ENCODE results near the gene CNTRL.

Gene CNTRL

DNA sequence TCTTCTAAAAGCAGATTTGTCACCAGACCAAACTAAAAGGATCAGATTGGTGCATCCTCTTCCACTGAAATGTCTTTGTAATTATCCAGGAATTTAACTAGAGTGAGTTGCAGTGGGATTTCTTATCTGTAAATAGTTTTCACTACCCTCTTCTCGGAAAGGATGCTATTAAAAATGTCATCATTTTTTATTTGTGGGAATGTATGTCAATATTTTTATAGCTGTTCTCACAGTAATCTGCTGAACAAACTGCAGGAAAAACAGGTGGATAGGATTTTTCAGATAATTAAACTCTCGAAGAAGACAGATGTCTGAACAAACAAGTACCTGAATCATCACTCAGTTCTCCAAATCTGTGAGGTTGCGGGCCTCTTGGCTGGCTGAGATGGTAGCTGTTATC, 64.2 kb downstream of the CNTRL start:
- Histone ChIP-seq H3K27ac (ENCODE audit: low read length) (no peak overlapping the region), H3K4me1 (ENCODE audit: insufficient read depth, low read length) (peaks cover 13% of the 10 kb centered on the region; the same call in 1 of the 2 replicates), H3K9me3 (ENCODE audit: insufficient read depth, low read depth, low read length) (no peaks in the 10 kb centered on the region), H3K4me3 (ENCODE audit: low read length) (no peak overlapping the region), H3K9ac (ENCODE audit: low read depth, low read length) (no peak overlapping the region), H3K36me3 (ENCODE audit: insufficient read depth, low read depth, low read length) (peaks cover 30% of the 10 kb centered on the region), H3K27me3 (ENCODE audit: insufficient read depth, low read length) (no peaks in the 10 kb centered on the region)

DNA sequence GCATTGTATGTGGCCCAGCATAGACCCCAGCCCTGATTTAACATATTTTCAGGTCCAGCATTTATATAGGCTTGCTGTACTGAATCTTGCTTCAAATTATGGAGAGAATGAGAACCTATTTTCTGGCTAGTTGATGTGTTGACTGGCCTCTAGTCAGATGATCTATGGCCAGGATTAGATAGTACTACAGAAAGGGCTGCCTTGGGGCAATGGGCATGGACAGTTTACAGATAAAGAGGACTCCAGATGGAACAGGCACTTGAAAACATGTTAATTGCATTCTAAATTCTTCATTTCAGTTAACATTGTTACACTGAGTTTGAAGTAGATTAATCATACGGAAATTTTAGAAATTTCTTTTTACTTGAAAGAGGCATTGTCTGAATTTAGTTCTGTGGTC, 65.4 kb downstream of the CNTRL start:
- H3K27me3 ChIP-seq (ENCODE audit: insufficient read depth, low read length), result no peaks in the 10 kb centered on the region
- H3K4me1 ChIP-seq (ENCODE audit: insufficient read depth, low read length), result peaks cover 11% of the 10 kb centered on the region; the same call in 1 of the 2 replicates
- H3K4me3 ChIP-seq (ENCODE audit: low read length), result no peak overlapping the region
- H3K27ac ChIP-seq (ENCODE audit: low read length), result no peak overlapping the region
- no peaks in the 10 kb centered on the region for H3K9me3 ChIP-seq (ENCODE audit: insufficient read depth, low read depth, low read length)
- H3K9ac ChIP-seq (ENCODE audit: low read depth, low read length), result no peak overlapping the region
- H3K36me3 ChIP-seq (ENCODE audit: insufficient read depth, low read depth, low read length), result peaks cover 42% of the 10 kb centered on the region

DNA sequence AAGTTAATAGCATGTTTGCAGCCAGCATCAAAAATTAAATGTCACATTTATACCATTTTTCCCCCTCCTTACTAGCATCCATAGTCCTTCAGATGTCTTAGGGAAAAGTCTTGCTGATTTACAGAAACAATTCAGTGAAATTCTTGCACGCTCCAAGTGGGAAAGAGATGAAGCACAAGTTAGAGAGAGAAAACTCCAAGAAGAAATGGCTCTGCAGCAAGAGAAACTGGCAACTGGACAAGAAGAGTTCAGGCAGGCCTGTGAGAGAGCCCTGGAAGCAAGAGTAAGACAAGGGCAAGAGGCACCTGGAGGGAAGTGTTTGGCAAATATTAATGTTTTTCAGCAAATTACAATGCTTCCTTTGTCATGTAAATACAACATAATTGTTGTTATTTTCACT, 66.6 kb downstream of the CNTRL start:
- peak overlapping the region; percentile 40; the same call in 1 of the 2 replicates for H3K9ac ChIP-seq (ENCODE audit: low read depth, low read length)
- H3K27me3 ChIP-seq (ENCODE audit: insufficient read depth, low read length), result no peaks in the 10 kb centered on the region
- peaks cover 47% of the 10 kb centered on the region for H3K36me3 ChIP-seq (ENCODE audit: insufficient read depth, low read depth, low read length)
- H3K9me3 ChIP-seq (ENCODE audit: insufficient read depth, low read depth, low read length), result no peaks in the 10 kb centered on the region
- no peak overlapping the region; the same call in 1 of the 2 replicates for H3K4me3 ChIP-seq (ENCODE audit: low read length)
- peaks cover 7% of the 10 kb centered on the region; the same call in 1 of the 2 replicates for H3K4me1 ChIP-seq (ENCODE audit: insufficient read depth, low read length)
- H3K27ac ChIP-seq (ENCODE audit: low read length), result no peak overlapping the region

DNA sequence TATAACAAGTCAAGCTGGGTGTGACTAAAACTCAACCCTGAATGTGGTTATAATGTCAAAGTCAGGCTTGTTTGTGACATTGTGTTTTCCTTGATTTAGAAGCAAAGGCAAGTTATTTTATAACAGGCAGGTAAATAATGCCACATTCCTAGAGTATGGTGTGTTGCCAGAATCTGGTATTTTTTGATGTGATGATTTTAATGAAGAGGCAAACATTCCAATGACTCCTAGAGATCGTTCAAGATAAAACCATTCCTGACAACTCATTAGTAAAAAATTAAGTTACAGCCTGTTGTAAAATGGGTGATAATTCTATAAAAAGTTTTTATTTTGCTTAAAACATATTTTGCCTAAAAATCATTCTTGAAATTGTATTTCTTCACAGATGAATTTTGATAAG, 67.0 kb downstream of the CNTRL start:
- no peaks in the 10 kb centered on the region for H3K27me3 ChIP-seq (ENCODE audit: insufficient read depth, low read length)
- H3K9me3 ChIP-seq (ENCODE audit: insufficient read depth, low read depth, low read length), result no peaks in the 10 kb centered on the region
- no peak overlapping the region for H3K9ac ChIP-seq (ENCODE audit: low read depth, low read length)
- H3K4me3 ChIP-seq (ENCODE audit: low read length), result no peak overlapping the region; the same call in 1 of the 2 replicates
- H3K27ac ChIP-seq (ENCODE audit: low read length), result no peak overlapping the region
- H3K4me1 ChIP-seq (ENCODE audit: insufficient read depth, low read length), result peaks cover 7% of the 10 kb centered on the region; the same call in 1 of the 2 replicates
- peaks cover 51% of the 10 kb centered on the region for H3K36me3 ChIP-seq (ENCODE audit: insufficient read depth, low read depth, low read length)

DNA sequence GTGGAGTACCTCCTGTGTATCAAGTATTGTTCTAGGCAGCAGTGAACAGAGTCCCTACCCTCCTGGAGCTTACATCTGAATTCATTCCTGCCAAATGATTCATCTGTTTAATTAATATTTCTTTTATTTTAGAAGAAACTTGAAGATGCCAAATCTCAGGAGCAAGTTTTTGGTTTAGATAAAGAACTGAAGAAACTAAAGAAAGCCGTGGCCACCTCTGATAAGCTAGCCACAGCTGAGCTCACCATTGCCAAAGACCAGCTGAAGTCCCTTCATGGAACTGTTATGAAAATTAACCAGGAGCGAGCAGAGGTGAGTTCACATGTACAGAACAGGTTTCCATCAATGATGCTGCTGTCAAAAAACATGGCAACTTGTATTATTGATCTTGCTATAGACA, 69.0 kb downstream of the CNTRL start:
- Histone ChIP-seq H3K27ac (ENCODE audit: low read length) (no peak overlapping the region), H3K4me1 (ENCODE audit: insufficient read depth, low read length) (peaks cover 7% of the 10 kb centered on the region; the same call in 1 of the 2 replicates), H3K9me3 (ENCODE audit: insufficient read depth, low read depth, low read length) (no peaks in the 10 kb centered on the region), H3K27me3 (ENCODE audit: insufficient read depth, low read length) (no peaks in the 10 kb centered on the region), H3K36me3 (ENCODE audit: insufficient read depth, low read depth, low read length) (peaks cover 62% of the 10 kb centered on the region), H3K4me3 (ENCODE audit: low read length) (no peak overlapping the region), H3K9ac (ENCODE audit: low read depth, low read length) (no peak overlapping the region)

DNA sequence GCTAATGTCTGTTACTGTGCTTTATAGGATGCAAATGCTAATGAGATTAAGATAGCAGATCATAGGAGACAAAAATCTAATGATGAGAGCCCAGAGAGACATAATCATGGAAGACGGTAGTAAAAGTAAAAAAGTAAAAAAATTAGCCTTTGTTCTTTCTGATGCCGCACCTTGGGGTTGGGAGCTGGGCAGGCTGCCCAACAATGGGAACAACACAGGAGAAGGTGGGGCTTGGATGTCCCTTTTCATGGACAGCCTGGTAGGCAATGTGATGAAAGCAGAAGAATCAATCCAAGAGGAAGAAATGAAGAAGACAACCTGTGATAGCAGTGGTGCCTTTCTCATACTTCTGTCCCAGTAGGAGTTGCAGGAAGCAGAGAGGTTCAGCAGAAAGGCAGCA, 69.7 kb downstream of the CNTRL start:
- peaks cover 7% of the 10 kb centered on the region; the same call in 1 of the 2 replicates for H3K4me1 ChIP-seq (ENCODE audit: insufficient read depth, low read length)
- H3K9ac ChIP-seq (ENCODE audit: low read depth, low read length), result no peak overlapping the region
- no peak overlapping the region for H3K27ac ChIP-seq (ENCODE audit: low read length)
- H3K36me3 ChIP-seq (ENCODE audit: insufficient read depth, low read depth, low read length), result peaks cover 64% of the 10 kb centered on the region
- no peaks in the 10 kb centered on the region for H3K27me3 ChIP-seq (ENCODE audit: insufficient read depth, low read length)
- no peak overlapping the region for H3K4me3 ChIP-seq (ENCODE audit: low read length)
- no peaks in the 10 kb centered on the region for H3K9me3 ChIP-seq (ENCODE audit: insufficient read depth, low read depth, low read length)

DNA sequence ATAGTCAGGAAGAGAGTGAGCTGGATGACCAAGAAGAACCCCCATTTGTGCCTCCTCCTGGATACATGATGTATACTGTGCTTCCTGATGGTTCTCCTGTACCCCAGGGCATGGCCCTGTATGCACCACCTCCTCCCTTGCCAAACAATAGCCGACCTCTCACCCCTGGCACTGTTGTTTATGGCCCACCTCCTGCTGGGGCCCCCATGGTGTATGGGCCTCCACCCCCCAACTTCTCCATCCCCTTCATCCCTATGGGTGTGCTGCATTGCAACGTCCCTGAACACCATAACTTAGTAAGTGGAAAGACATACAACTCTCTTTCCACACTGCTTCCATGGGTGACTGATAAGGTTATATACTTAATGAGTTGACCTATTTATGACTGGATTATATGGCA, 75.4 kb downstream of the CNTRL start:
- Histone ChIP-seq H3K9me3 (ENCODE audit: insufficient read depth, low read depth, low read length) (no peaks in the 10 kb centered on the region), H3K9ac (ENCODE audit: low read depth, low read length) (no peak overlapping the region), H3K36me3 (ENCODE audit: insufficient read depth, low read depth, low read length) (peaks cover 33% of the 10 kb centered on the region), H3K4me1 (ENCODE audit: insufficient read depth, low read length) (peaks cover 3% of the 10 kb centered on the region; the same call in 1 of the 2 replicates), H3K27me3 (ENCODE audit: insufficient read depth, low read length) (no peaks in the 10 kb centered on the region), H3K4me3 (ENCODE audit: low read length) (no peak overlapping the region), H3K27ac (ENCODE audit: low read length) (no peak overlapping the region)

GRCh38 chr9:121153642-121154041, 78.9 kb downstream of the CNTRL start:
- Histone ChIP-seq H3K36me3 (ENCODE audit: insufficient read depth, low read depth, low read length) (peaks cover 24% of the 10 kb centered on the region), H3K27me3 (ENCODE audit: insufficient read depth, low read length) (no peaks in the 10 kb centered on the region), H3K9ac (ENCODE audit: low read depth, low read length) (no peak overlapping the region), H3K27ac (ENCODE audit: low read length) (no peak overlapping the region), H3K4me1 (ENCODE audit: insufficient read depth, low read length) (peaks cover 3% of the 10 kb centered on the region; the same call in 1 of the 2 replicates), H3K4me3 (ENCODE audit: low read length) (no peak overlapping the region), H3K9me3 (ENCODE audit: insufficient read depth, low read depth, low read length) (no peaks in the 10 kb centered on the region)

GRCh38 chr9:121154782-121155181, 80.0 kb downstream of the CNTRL start:
- H3K4me1 ChIP-seq (ENCODE audit: insufficient read depth, low read length), result peaks cover 3% of the 10 kb centered on the region; the same call in 1 of the 2 replicates
- H3K27me3 ChIP-seq (ENCODE audit: insufficient read depth, low read length), result no peaks in the 10 kb centered on the region
- H3K36me3 ChIP-seq (ENCODE audit: insufficient read depth, low read depth, low read length), result peaks cover 25% of the 10 kb centered on the region
- no peak overlapping the region for H3K27ac ChIP-seq (ENCODE audit: low read length)
- no peak overlapping the region for H3K4me3 ChIP-seq (ENCODE audit: low read length)
- no peaks in the 10 kb centered on the region for H3K9me3 ChIP-seq (ENCODE audit: insufficient read depth, low read depth, low read length)
- H3K9ac ChIP-seq (ENCODE audit: low read depth, low read length), result no peak overlapping the region

DNA sequence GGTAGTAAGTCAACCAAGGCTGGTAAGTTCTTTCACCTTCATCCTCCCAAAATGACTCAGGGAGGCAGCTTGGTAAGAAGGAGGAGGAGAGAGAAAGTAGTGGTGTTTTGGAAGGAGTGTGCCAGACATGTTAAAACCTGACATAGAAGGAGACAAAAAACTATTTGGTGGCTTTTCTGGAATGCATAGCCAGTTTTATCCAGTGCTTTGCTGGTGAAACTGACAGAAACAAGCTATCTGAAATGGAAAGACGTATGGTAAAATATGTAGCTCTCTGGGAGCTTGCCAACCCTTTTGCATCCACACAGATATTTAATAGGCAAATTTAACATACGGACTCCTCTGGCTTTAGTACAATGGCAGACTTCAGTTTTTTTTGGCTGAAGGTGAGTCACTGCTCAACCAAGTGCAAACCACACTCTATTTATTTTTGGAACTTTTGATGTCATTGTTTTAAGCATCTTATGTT, 81.5 kb downstream of the CNTRL start:
- Histone ChIP-seq H3K36me3 (ENCODE audit: insufficient read depth, low read depth, low read length) (peaks cover 33% of the 10 kb centered on the region), H3K27ac (ENCODE audit: low read length) (no peak overlapping the region), H3K27me3 (ENCODE audit: insufficient read depth, low read length) (no peaks in the 10 kb centered on the region), H3K4me1 (ENCODE audit: insufficient read depth, low read length) (no peaks in the 10 kb centered on the region), H3K4me3 (ENCODE audit: low read length) (no peak overlapping the region), H3K9ac (ENCODE audit: low read depth, low read length) (no peak overlapping the region), H3K9me3 (ENCODE audit: insufficient read depth, low read depth, low read length) (no peaks in the 10 kb centered on the region)

DNA sequence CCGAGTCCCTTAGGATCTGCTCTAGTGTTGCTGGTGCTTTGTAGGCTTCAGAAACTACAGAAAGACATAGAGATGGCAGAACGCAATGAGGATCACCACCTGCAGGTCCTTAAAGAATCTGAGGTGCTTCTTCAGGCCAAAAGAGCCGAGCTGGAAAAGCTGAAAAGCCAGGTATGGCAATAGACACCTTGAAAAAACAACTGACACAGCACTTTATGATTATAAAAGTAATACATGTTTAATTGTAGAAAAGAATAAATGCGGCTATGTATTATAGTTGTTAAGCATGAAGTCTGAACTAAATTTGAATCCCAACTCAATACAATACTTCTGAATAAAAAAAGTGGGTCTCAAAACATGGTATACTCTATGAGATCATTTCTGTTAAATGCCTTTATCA, 83.2 kb downstream of the CNTRL start:
- Histone ChIP-seq H3K9me3 (ENCODE audit: insufficient read depth, low read depth, low read length) (no peaks in the 10 kb centered on the region), H3K4me1 (ENCODE audit: insufficient read depth, low read length) (no peaks in the 10 kb centered on the region), H3K9ac (ENCODE audit: low read depth, low read length) (no peak overlapping the region), H3K27me3 (ENCODE audit: insufficient read depth, low read length) (no peaks in the 10 kb centered on the region), H3K36me3 (ENCODE audit: insufficient read depth, low read depth, low read length) (peaks cover 40% of the 10 kb centered on the region), H3K27ac (ENCODE audit: low read length) (no peak overlapping the region), H3K4me3 (ENCODE audit: low read length) (no peak overlapping the region)

- Histone ChIP-seq H3K9me3 (ENCODE audit: insufficient read depth, low read depth, low read length) (no peaks in the 10 kb centered on the region), H3K4me3 (ENCODE audit: low read length) (no peak overlapping the region), H3K27ac (ENCODE audit: low read length) (no peak overlapping the region), H3K4me1 (ENCODE audit: insufficient read depth, low read length) (no peaks in the 10 kb centered on the region), H3K27me3 (ENCODE audit: insufficient read depth, low read length) (no peaks in the 10 kb centered on the region), H3K9ac (ENCODE audit: low read depth, low read length) (no peak overlapping the region), H3K36me3 (ENCODE audit: insufficient read depth, low read depth, low read length) (peaks cover 36% of the 10 kb centered on the region)
These were observed 85.3 kb downstream of the CNTRL start for GRCh38 chr9:121160025-121160424.

Data from iPS-20b (cell line).